ENCODE results near the gene SAXO1. TPM values are rescaled to one million over a fixed set of nuclear protein-coding genes. Genes with fewer than 3 reads are reported as not detected.

The SAXO1 gene, protein sequence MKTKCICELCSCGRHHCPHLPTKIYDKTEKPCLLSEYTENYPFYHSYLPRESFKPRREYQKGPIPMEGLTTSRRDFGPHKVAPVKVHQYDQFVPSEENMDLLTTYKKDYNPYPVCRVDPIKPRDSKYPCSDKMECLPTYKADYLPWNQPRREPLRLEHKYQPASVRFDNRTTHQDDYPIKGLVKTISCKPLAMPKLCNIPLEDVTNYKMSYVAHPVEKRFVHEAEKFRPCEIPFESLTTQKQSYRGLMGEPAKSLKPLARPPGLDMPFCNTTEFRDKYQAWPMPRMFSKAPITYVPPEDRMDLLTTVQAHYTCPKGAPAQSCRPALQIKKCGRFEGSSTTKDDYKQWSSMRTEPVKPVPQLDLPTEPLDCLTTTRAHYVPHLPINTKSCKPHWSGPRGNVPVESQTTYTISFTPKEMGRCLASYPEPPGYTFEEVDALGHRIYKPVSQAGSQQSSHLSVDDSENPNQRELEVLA
- total RNA-seq: under 1 TPM in 1 of 2 donors, not detected in 1; 0.05 TPM

DNA sequence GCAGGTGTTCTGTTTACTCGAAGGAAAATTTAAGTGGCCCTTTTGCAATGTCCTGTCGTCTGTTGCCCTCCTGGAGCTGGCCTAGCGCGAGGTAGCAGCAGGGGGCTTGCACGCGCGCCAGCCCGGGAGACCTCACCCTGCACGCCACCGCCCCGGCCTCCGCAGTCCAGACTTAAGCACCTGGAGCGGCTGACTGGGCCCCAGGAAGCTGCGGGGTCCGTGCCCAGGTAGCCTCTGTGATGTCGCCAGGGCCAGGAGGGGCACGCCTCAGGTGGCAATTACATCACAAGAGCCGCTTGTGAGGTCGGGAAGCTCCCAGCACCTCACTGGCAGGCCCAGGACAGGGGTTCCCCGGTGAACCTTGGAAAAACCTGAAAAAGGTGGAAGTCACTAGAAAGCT lies at the start of gene SAXO1:
Gene SAXO1, minus strand, starts transcription at position 195 of the 400 bp plus-strand sequence. CDS start 301 bp downstream, outside the sequence.
- ATAC-seq (no peak), DNase-seq (ENCODE audit: low spot score in 2 of 2) (no peak)
- Mint-ChIP-seq H3K27ac (no peak within 1 kb of the TSS), H3K9me3 (no peaks in the 10 kb centered on the region), H3K36me3 (no peaks in the 10 kb centered on the region)

DNA sequence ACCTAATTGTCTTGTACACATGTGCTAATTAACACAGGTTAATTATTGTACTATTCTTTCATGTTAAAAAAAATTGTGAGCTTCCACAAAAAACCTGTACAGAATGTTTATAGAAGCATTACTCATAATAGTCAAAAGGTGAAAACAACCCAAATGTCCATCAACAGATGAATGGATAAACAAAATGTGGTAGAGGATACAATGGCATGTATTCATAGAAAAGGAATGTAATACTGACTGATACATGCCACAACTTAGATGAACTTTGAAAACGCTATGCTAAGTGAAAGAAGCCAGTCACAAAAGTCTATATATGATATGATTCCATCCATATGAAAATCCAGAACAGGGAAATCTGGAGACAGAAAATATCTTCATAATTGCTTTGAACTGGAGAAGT lies 41.8 kb upstream of the SAXO1 start:
- Mint-ChIP-seq H3K27ac (peak overlapping the region; percentile 10 to 22), H3K9me3 (no peaks in the 10 kb centered on the region), H3K36me3 (peaks cover 24 to 36% of the 10 kb centered on the region in 2 donors)
- no peak for ATAC-seq
- DNase-seq (ENCODE audit: low spot score in 2 of 2): no peak

DNA sequence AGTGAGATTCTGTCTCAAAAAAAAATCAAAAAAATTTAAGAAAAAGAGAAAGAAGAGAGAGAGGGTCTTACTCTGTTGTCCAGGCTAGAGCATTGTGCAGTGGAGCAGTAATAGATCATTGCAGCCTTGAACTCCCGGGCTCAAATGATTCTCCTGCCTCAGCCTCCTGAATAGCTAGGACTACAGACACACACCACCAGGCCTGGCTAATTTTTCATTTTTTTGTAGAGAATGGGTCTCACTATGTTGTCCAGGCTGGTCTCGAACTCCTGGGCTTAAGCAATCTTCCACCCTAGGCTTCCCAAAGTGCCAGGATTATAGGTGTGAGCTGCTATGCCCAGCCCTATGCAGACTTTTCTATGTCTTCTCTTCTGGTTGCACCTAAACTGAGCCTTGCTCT lies 41.2 kb upstream of the SAXO1 start:
- no peak for ATAC-seq
- Mint-ChIP-seq H3K27ac (peak overlapping the region in 1 of 2 donors; percentile 22), H3K36me3 (peaks cover 24 to 36% of the 10 kb centered on the region in 2 donors), H3K9me3 (no peaks in the 10 kb centered on the region)
- DNase-seq (ENCODE audit: low spot score in 2 of 2): no peak

DNA sequence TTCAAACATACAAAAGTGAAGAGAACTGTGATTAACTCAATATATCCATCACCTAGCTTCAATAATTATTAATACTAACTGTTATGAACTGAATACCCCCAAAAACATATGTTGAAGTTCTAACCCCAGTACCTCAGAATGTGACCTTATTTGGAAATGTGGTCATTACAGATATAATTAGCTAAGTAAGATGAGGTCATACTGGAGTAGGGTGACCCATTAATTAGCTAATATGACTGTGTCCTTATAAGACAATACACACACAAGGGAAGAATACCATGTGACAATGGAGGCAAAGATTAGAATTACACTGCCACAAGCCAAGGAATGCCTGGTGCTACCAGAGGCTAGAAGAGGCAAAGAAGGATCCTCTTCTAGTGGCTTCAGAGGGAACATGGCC lies 24.0 kb upstream of the SAXO1 start:
- H3K36me3 Mint-ChIP-seq: peaks cover 30 to 67% of the 10 kb centered on the region in 2 donors
- peak overlapping the region in 1 of 2 donors; percentile 73 for H3K27ac Mint-ChIP-seq

DNA sequence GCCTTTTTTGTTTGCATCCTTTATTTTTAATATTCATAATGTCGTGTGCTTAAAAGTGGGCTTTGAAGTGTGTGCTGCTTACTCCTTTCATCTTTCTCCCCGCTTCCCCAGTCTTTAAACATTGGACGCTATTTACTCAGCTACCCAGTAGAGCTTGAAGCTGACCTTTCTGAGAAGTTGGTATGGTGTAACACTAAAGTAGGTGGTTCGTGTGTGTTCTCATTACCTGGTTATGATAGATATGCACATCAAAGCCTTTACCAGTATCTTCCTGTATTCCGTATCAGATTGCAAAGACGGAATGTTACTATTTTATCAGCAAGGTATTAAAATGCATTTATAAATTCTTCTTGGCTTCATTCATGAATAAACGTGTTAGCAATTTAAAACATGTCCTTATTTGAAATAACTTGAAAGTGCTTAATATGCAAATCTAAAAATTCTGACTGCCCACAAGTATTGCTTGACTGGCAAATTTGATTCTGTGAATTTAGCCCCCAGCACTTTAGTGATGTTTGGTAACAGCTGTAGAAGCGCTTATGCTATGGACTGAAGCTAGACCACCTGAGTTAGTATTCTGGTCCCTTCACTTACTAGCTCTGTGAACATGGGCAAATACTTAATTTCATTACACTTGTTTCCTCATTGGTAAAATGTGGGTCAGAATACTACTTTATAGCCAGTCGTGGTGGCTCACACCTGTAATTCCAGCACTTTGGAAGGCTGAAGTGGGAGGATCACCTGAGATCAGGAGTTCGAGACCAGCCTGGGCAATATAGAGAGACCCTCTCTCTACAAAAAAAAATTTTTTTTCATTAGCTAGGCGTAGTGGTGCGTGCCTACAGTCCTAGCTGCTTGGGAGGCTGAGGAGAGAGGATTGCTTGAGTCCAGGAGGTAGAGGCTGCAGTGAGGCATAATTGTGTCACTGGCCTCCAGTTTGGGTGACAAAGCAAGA lies 17.9 kb upstream of the SAXO1 start:
- H3K36me3 Mint-ChIP-seq: peaks cover 23 to 25% of the 10 kb centered on the region in 2 donors
- H3K9me3 Mint-ChIP-seq: no peaks in the 10 kb centered on the region
- ATAC-seq: no peak
- H3K27ac Mint-ChIP-seq: peak overlapping the region; percentile 95 to 98
- DNase-seq (ENCODE audit: low spot score in 2 of 2): no peak

More for the DNA sequence above, 24.0 kb upstream of the SAXO1 start:
- DNase-seq (ENCODE audit: low spot score in 2 of 2) (no peak), ATAC-seq (no peak)
- H3K9me3 Mint-ChIP-seq: no peaks in the 10 kb centered on the region

DNA sequence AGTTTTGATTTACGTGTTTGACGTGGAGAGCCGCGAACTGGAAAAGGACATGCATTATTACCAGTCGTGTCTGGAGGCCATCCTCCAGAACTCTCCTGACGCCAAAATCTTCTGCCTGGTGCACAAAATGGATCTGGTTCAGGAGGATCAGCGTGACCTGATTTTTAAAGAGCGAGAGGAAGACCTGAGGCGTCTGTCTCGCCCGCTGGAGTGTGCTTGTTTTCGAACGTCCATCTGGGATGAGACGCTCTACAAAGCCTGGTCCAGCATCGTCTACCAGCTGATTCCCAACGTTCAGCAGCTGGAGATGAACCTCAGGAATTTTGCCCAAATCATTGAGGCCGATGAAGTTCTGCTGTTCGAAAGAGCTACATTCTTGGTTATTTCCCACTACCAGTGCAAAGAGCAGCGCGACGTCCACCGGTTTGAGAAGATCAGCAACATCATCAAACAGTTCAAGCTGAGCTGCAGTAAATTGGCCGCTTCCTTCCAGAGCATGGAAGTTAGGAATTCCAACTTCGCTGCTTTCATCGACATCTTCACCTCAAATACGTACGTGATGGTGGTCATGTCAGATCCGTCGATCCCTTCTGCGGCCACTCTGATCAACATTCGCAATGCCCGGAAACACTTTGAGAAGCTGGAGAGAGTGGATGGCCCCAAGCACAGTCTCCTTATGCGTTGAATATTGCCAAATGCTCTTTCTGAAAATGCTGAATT lies 17.1 kb upstream of the SAXO1 start:
- no peak for DNase-seq (ENCODE audit: low spot score in 2 of 2)

DNA sequence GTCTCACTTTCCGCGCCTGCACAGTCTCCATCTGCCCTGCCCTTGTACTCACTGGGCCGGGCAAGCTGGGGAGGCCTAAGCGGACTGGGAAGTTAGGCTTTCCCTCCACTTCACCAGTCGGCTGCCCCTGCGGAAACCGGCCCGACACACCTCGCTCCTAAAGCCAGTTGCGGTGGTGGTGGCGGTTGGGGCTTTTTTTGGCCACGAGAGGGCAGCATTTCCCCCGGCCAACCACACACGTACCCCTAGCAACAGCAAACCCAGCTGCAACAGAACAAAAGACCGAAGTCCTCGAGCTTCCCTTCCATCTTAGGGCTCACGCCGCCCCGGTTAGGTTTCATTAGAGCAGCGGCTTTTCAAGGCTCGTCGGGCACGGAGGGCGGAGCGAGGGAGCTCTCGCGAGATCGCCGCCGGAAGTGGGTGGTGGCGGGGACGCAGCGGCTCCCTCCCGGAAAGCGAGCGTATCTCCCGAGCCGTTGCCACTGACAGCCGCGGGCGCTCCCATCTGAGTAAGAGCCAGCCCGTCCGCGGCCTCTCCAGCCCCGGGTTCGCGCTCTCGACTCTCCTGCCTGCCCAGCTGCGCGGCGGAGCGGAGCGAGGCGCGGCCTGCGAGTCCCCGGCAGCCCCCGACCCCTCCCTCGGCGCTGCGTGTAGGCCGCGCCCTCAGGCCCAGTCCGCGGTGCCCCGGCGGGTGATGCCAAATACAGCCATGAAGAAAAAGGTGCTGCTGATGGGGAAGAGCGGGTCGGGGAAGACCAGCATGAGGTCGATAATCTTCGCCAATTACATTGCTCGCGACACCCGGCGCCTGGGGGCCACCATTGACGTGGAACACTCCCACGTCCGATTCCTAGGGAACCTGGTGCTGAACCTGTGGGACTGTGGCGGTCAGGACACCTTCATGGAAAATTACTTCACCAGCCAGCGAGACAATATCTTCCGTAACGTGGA lies 16.2 kb upstream of the SAXO1 start, which contains the start of gene RRAGA:
Gene RRAGA, plus strand, starts transcription at position 462 of the 951 bp plus-strand sequence. Its CDS starts 233 bp downstream, at position 695.
- peaks cover 18% of the 10 kb centered on the region in 2 donors for H3K36me3 Mint-ChIP-seq
- H3K27ac Mint-ChIP-seq: peak within 1 kb of the TSS; percentile 95 to 98
- ATAC-seq (peak; percentile 89 to 90), DNase-seq (ENCODE audit: low spot score in 2 of 2) (peak; percentile 96 to 97)
- H3K9me3 Mint-ChIP-seq: no peaks in the 10 kb centered on the region

More for the DNA sequence above, 17.1 kb upstream of the SAXO1 start:
- ATAC-seq: no peak
- Mint-ChIP-seq H3K27ac (peak overlapping the region; percentile 95 to 98), H3K36me3 (peaks cover 18% of the 10 kb centered on the region in 2 donors), H3K9me3 (no peaks in the 10 kb centered on the region)

DNA sequence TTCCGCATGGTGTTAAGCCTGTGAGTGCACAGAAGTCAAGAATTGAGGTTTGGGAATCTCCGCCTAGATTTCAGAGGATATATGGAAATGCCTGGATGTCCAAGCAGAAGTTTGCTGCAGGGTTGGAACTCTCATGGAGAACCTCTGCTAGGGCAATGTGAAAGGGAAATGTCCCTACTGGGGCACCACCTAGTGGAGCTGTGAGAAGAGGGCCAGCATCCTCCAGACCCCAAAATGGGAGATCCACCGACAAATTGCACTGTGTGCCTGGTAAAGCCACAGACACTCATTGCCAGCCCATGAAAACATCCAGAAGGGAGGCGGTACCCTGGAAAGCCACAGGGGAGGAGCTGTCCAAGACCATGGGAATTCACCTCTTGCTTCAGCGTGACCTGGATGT lies 3.6 kb upstream of the SAXO1 start:
- H3K27ac Mint-ChIP-seq: no peak overlapping the region

DNA sequence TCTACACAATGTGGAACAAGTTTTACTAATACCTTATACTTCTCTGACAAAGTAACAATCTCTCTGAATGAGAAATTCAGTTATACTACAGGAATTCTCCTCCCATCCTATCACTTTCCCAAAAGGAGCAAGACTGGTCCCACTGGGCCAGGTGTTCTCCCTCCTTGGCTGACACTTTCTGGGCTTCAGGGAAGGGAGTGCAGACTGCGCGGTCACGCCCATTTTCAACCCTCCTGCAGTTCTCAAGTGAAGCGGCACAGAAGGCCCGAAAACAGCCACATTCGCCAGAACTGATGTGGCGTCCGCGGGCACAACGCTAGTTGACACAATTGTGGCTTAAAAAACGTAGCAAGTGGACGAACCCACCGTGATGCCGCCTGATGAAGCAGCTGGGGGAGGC lies 603 bp downstream of the SAXO1 start:
- no peak for DNase-seq (ENCODE audit: low spot score in 2 of 2)
- no peak for ATAC-seq
- Mint-ChIP-seq H3K27ac (no peak overlapping the region), H3K9me3 (no peaks in the 10 kb centered on the region), H3K36me3 (no peaks in the 10 kb centered on the region)

More for the DNA sequence above, 3.6 kb upstream of the SAXO1 start:
- no peak for DNase-seq (ENCODE audit: low spot score in 2 of 2)
- Mint-ChIP-seq H3K36me3 (no peaks in the 10 kb centered on the region), H3K9me3 (no peaks in the 10 kb centered on the region)
- ATAC-seq: no peak

DNA sequence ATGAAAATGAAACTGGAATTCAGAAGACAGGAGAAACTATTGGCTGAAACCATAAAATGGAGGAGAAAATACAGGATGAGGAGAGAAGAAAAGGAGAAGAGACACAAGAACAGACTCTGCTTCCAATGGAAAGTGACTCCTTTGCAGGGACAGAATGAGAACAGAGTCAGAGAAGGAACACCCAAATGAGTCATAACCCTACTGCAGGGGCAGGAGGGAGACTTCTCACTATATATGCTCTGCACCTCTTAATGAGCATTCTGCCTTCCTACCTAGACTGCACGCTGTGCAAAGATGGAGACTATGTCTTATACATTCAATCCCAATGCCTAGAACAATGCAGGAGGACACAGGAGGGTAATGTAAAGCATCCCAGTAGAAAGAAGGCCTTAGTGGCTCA lies 2.1 kb downstream of the SAXO1 start:
- Mint-ChIP-seq H3K36me3 (no peaks in the 10 kb centered on the region), H3K27ac (no peak overlapping the region), H3K9me3 (peaks cover 0 to 5% of the 10 kb centered on the region in 2 donors)
- ATAC-seq (peak in 1 of 2 donors; percentile 67), DNase-seq (ENCODE audit: low spot score in 2 of 2) (no peak)

DNA sequence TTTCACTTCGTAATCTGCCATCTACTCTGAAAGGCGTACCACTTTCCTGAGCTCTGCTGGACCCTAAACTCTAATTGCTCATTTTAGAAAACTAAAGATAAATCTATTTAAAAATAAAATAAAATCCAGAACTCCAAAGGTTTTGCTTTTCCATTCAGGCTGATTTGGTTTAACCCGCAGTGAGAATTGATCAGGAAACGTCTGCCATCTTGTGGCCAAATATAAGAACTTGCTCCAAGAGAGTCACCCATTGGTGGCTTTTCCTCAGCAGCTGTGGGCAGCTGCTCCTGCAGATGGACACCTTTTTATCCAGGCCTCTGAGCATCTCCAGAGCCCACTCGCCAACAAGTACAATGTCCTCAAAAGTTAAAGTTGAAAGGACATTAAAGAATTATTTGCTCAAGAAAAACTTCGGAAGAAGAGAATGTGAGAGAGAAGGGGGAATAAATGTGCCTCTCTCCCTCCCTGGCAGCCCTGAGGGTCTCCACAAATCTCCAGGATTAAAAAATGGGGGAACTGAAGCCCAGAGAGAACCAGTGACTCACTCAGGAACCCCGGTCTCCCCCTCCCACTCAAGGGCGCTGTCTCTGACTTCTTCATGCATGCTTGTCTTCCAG lies 4.1 kb downstream of the SAXO1 start:
- no peak overlapping the region for H3K27ac Mint-ChIP-seq
- H3K36me3 Mint-ChIP-seq: no peaks in the 10 kb centered on the region
- H3K9me3 Mint-ChIP-seq: peaks cover 0 to 5% of the 10 kb centered on the region in 2 donors
- peak in 1 of 2 donors; percentile 35 for DNase-seq (ENCODE audit: low spot score in 2 of 2)
- ATAC-seq: peak; percentile 52 to 60

DNA sequence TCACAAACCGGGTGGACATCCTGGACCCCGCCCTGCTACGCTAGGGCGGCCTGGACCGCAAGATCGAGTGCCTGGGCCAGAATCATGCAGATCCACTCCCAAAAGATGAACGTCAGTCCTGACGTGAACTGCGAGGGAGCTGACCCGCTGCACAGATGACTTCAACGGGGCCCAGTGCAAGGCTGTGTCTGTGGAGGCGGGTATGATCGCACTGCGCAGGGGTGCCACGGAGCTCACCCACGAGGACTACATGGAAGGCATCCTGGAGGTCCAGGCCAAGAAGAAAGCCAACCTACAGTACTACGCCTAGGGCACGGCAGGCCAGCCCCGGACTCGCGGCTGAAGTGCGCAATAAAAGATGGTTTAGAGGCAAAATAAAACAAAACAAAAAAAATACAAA lies 5.2 kb downstream of the SAXO1 start:
- DNase-seq (ENCODE audit: low spot score in 2 of 2) (no peak), ATAC-seq (no peak)
- H3K9me3 Mint-ChIP-seq: peaks cover 0 to 5% of the 10 kb centered on the region in 2 donors
- no peaks in the 10 kb centered on the region for H3K36me3 Mint-ChIP-seq
- no peak overlapping the region for H3K27ac Mint-ChIP-seq

DNA sequence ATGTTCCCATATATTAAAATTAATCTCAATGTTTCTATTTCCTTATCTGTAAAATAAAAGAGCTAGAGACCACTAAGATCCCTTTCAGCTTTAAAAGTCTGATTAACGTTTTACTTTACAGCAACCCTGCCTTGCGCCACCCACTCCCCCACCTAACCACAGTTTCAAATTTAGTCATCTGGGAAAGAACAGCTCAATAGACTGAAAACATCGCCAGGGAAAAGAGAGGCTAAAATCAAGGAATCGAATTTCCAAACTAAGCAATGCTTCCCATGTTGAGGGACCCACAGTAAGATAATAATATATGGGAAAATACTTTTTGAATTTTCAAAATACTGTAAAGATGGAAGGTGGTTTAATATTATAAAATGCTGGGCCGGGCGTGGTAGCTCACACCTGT lies 6.6 kb downstream of the SAXO1 start:
- Mint-ChIP-seq H3K27ac (no peak overlapping the region), H3K9me3 (peaks cover 0 to 5% of the 10 kb centered on the region in 2 donors), H3K36me3 (no peaks in the 10 kb centered on the region)
- ATAC-seq (no peak), DNase-seq (ENCODE audit: low spot score in 2 of 2) (no peak)

DNA sequence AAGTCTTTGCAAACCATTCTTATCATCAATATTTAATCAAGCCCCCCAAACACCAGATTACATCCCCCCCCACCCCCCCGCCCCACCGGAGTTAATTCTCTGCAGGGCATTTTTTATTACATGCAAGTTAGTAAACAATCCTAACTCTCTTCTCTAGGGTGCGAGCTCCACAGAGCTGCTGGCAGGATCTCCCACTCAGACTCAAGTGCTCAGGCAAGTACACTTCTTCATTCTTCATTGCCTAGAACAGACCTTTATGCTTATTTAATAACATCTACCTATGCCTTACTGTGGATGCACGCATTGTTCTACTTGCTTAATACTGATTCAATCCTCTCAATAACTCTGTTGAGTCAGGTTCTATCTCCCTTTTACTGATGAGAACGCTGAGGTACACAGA lies 9.9 kb downstream of the SAXO1 start:
- peaks cover 0 to 5% of the 10 kb centered on the region in 2 donors for H3K9me3 Mint-ChIP-seq
- H3K36me3 Mint-ChIP-seq: no peaks in the 10 kb centered on the region
- DNase-seq (ENCODE audit: low spot score in 2 of 2): no peak
- no peak overlapping the region for H3K27ac Mint-ChIP-seq
- no peak for ATAC-seq

DNA sequence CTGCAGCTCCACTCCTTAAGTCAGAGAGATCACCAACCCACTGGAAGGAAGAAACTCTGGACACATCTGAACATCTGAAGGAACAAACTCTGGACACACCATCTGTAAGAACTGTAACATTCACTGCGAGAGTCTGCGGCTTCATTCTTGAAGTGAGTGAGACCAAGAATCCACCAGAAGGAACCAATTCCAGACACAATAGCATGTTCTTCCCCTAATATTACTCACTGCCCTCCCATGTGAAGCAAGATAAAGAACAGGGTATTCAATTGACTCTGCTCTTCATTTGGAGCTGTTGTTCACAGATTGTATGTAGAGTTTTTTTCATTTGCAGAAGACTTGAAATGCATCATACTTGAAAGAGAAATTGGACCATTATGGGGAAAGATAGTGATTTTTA lies 10.8 kb downstream of the SAXO1 start:
- Mint-ChIP-seq H3K36me3 (no peaks in the 10 kb centered on the region), H3K27ac (no peak overlapping the region), H3K9me3 (peaks cover 0 to 5% of the 10 kb centered on the region in 2 donors)
- DNase-seq (ENCODE audit: low spot score in 2 of 2) (no peak), ATAC-seq (peak in 1 of 2 donors; percentile 18)
